GM19452 (cell line): Measurements from ENCODE around the gene BIRC6.
"Not testable (repeated sequence)": the region's sequence is repeated elsewhere in the genome, so short reads cannot be mapped to it uniquely, and the experiment has no call there.

ENCODE experiments used
- ATAC-seq: cut with Tn5 transposase; IDR thresholded peaks from one replicate; pipeline ENCODE4 v1.9.1; 2021; ENCODE audit not compliant: unreplicated experiment

Gene BIRC6

DNA sequence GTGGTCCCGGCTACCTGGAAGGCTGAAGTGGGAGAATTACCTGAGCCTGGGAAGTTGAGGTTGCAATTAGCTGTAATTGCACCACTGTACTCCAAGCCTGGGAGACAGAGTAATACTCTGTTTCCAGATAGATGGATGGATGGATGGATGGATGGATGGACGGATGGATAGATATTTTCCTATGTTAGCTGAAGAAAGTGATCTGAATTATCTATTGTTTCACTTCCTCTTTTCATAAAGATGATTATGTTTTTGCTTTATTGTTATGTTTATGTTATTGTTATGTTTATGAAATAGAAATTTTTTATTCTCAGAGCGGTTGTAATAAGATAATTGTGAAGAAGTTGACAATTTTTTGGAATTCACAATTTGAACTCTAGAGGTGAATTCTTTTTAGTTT is 237.8 kb downstream of the BIRC6 start:
- ATAC-seq = no peak

DNA sequence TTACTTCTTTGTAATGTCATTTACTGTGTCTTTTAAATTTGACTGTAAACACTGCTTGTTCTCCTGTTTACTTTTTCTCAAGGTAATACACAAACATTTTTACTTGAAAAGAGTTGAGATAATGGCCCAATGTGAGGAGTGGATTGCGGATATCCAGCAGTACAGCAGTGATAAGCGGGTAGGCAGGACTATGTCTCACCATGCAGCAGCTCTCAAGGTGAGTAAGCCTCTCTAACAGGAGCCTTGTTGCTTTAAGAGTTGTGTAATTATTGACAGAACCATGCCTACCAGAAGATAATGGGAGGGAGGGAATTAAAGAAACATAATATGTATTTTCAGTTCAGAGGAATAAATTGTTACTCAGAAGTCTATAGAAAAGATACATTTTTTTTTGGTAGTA is 254.5 kb downstream of the BIRC6 start:
- no peak for ATAC-seq

DNA sequence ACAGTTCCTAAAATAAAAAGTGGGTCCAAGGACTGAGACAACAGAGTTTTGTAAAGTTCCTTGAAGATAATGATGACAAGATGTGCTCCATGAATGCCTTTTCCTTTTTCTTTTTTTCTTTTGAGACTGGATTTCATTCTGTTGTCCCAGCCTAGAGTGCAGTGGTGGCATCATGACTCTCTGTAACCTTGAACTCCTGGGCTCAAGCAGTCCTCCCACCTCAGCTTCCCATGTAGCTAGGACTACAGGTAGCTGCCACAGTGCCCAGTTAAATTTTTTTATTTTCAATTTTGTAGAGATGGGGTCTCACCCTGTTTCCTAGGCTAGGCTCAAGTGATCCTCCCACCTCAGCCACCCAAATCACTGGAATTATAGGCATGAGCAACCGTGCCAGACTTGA is 254.9 kb downstream of the BIRC6 start:
- no peak for ATAC-seq

DNA sequence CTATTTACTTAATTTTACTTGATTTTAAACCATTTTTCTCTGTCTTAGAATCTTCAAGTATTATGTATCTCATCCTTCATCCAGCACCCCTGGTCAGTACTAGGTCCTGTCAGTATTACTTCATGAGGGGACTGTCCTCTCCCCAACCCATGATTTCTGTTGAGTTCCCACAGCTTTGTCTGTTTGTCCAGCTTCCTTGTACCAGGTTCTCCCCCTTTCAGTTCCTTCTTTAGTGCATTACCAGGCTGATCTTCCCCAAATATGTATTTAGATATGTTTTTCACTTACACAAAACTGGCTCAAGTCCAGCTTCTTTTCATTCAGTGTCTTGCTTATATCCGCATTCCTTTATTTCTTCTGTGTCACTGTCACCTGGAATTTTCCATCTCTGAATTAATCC is 257.3 kb downstream of the BIRC6 start:
- no peak for ATAC-seq

DNA sequence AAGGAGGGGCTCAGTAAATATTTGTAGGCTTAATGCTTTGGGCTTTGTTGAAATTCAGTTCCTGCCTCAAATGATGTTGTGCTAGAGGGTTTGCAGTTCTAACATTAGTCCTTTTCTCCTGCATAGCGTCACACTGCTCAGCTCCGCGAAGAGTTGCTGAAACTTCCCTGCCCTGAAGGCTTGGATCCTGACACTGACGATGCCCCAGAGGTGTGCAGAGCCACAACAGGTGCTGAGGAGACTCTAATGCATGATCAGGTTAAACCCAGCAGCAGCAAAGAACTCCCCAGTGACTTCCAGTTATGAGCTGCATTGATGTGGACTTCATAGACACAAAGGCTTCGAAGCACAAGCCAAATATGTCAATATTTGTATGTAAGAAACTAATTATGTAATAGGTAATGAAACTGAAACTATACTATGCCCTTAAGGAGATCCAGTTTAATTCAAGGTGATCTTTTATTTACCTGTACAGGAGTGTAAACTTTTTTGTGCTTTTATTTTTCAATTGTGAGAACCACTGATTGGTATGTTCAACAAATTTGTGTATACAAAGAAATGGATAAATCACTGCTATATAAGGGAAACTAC is 260.9 kb downstream of the BIRC6 start:
- ATAC-seq = no peak

DNA sequence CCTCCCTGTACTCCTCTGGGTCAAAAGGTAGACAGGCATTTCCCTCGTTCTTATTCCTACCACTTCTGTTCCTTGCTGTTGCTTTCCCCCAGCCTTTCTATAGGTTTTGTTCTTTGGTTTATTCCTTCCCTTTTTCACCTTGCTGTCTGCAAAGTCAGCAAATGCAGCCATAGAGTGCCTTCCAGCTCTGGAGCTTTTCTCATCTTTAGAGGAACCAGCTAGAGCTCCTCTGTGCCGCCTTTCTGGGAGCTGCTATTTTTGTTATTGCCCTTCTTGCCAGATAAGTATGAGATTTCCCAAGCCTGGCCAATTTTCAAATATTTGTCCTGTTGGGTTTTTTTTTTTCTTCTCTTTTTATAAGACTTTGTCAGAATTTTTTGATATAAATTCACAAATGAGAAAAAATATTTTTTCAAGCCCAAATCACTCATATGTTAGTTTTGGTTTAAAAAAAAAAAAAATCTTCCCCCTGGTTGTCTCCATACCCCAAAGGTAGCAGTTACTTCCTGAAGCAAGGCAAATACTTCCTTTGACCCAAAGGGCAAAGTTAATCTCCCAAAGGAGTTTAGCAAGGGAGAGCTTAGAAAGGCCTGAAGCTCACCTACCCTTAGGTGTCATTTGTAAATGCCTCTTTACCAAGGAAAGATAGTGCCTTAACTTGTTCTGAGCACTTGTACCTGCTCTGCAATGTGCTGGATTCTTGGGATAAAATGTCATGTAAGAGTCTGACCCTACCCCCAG is 265.9 kb downstream of the BIRC6 start:
- ATAC-seq = no peak

DNA sequence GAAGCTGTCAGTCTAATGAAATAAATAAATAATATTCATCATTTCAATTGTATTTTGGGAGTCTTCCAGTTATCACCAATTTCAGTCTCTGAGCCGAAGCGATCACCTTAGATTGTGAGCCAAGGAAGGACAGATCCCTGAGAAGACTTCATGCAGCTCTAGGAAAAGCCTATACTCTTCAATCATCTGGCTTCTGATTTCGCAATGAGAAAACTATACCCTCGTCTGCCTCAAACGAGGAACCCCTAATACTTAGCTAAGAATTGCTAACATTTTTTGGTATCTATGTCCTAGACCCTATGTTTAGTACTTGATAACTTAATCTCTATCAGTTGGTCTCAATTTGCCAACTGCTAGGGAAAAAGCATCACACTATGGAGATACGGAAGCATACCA is 266.5 kb downstream of the BIRC6 start:
- no peak for ATAC-seq

DNA sequence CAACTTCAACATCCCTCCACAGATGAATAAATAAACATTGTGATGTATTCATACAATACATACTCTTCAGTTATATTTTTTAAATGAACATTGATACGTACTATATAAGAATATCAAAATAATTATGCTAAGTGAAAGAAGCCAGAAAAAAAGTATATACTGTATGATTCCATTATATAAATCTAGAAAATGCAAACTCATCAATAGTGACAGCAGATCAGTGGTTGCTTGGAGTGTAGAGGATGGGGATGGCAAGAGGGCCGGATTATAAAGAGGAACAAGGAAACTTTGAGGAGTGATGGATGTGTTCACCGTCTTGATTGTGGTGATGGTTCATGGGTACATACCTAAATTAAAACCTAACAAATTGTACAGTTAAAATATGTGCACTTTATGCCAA is 268.0 kb downstream of the BIRC6 start:
- no peak for ATAC-seq

DNA sequence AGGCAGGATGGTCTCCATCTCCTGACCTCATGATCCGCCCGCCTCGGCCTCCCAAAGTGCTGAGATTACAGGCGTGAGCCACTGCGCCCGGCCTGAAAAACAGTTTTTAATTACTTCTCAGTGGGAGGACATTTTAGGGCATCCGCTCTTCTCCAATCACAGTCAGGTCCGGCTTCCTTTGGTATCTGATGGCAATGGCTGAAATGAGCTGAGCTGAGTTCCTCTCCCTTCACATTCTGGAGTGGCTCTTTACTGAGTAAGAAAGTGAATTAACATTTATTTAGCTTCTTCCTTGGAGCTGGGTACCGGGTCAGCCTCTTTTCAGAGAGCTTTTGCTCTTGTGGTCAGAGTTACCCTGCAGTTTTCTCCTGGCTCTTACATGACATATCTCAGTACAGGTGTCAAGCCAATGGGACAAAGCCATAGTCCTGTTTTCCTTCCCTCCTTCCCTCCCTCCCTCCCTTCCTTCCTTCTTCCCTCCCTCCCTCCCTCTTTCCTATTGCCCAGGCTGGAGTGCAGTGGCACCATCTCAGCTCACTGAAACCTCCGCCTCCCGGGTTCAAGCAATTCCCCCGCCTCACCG is 269.9 kb downstream of the BIRC6 start:
- ATAC-seq = no peak

DNA sequence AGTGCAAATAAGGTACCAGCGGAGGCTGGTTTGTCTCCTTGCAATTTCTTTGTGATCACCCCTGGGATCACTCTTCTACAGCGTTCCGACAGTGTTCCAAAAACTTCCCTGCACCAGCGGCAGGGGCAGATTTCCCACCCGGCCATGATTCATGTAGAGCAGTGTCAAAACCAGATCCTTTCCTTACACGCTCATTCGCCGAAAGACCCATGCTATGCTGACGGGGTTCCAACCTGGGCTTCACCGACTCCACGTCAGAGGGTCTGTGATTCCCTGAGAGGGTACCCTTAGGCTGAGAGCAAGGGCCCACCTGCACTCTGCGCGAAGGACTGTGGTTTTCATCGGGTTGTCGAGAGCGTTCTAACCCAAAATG is 270.6 kb downstream of the BIRC6 start:
- peak; percentile 36 for ATAC-seq

DNA sequence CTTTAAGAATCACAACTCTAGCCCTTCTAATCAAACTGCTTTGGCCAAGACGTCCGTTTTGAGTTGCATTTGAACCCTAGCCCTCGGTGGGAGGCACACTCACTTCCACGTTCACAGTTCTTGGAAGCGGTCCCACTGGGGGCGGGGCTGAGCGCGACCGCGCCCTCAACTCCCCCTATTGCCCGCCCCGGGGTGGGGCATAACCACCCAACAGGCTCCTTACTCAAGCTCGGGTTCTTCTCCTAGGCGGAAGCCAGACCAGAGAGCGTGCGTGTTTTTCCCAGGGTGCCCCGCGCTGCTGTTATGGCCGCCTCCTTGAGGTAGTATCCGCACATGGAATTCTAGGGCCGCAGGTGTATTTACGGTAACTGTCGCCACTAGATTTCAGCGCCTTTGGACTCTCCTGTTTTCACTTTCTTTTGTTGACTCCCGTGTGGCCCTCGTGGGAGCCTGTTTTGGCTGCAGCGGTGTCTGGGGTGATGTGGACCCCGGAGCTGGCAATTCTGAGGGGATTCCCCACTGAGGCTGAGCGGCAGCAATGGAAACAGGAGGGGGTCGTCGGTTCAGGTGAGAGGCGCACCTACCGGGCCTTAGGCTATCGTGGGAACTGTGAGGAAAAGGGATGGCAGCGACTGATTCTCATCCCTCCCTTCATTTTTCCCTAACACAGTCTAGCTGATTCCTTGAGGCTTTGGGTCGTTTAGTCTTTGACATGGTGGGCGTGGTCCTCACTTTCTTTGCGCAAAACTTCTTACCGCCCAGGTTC is 271.2 kb downstream of the BIRC6 start, which contains the start of gene TTC27:
Gene TTC27, plus strand, starts transcription at position 237 of the 766 bp plus-strand sequence. Its CDS starts 243 bp downstream, at position 480.
- ATAC-seq = peak; percentile 99

DNA sequence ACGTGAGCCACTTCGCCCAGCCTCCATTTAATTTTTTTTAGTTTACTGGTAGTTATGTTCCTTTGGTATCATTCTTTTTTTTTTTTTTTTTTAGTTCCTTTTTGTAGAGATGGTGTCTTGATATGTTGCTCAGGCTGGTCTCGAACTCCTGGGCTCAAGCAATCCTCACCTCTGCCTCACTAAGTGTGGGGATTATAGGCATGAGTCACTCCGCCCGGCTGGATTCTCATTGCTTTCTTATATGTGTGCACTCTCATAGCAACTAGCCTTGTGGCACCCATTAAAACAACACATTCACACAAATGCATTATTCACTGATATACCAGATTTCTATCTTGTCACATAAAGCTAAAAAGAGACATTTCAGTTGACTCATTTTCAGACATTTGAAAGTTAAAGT is 275.3 kb downstream of the BIRC6 start:
- no peak for ATAC-seq

DNA sequence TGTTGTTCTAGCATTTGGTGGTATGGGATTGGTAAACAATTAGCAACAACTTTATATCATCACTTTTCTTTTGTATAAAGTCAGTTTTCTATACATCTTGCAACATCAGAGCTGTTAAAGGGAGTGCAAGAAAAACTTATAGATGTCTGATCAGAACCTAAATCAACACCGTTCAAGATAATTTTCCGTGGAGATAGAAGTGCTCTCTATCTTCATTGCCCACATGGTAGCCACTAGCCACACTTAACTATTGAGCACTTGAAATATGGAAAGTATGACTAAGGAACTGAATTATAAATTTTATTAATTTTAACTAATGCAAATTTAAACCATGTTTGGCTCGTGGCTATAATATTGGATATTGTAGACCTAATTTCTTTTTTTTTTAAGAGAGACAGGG is 276.2 kb downstream of the BIRC6 start:
- ATAC-seq = no peak

DNA sequence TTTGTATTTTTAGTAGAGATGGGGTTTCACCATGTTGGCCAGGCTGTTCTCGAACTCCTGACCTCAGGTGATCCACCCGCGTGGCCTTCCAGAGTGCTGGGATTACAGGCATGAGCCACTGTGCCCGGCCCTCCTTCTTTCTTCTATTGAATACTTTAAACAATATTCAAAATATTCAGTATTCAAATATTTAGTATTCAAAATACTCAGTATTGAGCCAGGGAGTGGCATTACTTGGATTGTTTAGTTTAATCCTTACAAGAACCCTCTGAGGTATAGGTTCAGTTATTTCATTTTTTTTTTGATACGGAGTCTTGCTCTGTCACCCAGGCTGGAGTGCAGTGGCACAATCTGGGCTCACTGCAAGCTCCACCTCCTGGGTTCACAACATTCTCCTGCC is 281.7 kb downstream of the BIRC6 start:
- ATAC-seq = not testable (repeated sequence)

DNA sequence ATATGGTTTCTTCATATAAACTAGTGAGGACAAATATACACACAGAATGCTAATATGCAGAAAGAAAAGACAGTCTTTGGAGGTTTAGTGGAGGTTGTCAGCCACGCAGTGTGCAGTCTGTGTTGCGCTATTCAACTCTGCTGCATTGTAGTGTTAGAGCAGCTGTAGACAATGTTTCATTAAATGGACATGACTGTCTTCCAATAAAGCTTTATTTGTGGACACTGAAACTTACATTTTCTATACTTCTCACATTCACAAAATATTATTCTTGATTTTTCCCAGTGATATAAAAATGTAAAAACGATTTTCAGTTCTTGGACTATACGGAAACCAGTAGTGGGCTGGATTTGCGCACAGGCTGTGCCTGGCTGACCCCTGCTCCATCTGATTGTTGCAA is 284.4 kb downstream of the BIRC6 start:
- ATAC-seq = no peak

DNA sequence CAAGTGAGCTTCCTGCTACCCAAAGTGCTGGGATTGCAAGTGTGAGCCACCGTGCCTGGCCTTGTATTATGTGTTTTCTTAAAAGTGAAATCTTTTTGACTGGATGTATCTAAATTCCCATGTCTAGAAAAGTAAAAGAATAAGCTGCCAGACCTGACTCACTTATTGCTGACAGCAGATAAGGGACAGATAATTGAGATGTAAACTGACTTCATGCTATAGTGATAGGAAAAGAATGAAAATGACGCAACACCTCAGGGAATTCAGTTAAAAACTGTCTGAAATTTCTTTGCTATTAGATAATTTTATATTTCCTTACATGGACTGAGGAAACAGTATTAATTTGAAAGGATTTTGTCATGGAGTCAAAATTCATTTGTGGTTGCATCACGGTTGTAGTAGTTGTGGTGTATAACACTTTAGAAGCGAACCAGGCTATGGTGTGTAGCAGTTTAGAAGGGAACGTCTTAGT is 290.4 kb downstream of the BIRC6 start:
- ATAC-seq = no peak

DNA sequence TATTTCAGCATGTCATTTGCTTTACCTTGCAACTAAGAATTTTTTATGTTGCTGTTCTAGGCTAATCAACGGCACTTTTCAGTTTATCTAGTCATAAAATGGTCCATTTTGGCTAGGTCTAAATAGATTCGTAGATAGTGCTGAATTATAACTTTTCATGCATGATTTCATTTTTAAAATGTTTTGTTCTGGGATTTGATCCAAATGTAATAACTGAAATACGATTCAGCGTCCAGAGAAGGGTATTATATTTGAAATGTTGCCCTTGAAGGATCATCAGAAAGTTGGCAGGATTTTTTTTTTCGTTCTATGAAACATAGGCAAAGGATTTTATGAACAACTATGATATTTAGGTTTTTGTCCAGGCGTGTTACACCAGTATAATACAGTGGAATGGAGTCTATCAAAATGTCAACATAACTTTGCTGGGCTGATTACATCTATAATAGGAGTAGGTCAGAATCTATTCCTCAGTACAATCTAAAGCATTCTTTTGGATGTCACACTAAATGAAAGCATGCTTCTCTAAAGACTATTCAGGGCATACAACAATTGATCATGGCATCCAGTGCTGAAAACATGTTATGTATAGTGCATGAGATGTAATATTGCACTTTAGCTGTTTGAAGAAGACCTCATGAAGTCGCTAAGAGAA is 295.9 kb downstream of the BIRC6 start:
- ATAC-seq = no peak

DNA sequence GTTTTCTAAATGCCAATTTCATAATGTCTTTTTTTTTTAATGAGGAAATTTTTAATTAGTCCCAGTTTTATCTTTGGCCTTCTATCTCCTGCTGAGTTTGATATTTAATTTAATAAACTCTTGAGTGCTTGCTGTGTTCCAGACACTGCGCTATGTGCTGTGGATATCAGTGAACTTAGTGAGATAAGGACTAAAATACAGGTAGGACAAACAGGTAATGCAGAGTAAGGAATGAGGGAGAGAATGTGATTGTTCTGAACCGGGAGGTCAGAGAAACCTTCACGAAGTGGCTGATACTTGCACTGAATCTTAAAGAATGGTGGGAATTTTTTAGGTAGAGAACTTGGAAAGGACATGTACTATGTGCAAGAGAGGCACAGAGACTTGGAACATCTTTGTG is 299.2 kb downstream of the BIRC6 start:
- no peak for ATAC-seq

DNA sequence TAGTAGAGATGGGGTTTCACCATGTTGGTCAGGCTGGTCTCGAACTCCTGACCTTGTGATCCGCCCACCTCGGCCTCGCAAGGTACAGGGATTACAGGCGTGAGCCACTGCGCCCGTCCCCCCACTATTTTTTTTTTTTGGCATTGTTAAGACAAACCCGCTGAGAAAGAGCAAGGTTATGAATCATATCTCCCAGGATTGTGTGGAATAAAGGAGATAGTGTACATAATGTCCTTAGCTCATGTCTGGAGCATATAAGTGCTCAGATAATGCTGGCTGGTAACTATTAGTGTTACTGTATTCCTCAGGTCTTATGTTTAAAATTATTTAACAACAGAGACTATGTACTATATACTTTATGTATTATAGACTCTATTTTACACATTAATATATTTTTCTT is 307.0 kb downstream of the BIRC6 start:
- no peak for ATAC-seq

DNA sequence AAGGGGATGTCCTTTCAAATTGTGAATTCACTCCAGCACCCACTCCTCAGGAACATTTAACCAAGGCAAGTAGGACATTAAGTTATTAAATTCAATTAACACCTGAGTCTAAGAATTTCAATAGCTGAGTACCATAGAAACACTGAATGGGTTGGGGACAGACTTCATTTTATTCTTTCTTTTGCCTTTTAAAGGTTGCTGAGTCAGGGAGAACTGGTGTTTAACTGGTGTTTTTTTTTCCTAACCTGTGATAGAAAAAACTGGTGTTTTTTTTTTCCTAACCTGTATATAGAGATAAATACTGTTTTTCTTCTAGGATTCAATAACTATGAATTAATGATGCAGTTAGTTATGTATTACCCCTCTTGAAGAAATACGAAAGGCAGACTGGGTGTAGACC is 309.9 kb downstream of the BIRC6 start:
- no peak for ATAC-seq

DNA sequence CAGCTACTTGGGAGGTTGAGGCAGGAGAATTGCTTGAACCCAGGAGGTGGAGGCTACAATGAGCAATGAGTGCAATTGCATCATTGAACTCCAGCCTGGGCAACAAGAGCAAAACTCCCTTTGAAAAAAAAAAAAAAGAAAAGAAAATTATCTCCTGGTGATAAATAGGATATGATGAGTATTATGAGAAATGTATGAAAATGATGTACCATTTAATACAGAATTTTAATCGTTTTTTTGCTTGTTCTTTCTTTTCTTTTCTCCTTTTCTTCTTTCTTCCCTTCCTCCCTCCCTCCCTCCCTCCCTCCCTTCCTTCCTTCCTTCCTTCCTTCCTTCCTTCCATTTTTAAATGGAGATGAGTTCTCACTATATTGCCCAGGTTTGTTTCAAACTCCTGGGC is 311.4 kb downstream of the BIRC6 start:
- no peak for ATAC-seq
